GM12878 (cell line): ENCODE results near the gene SV2B. TPM values are rescaled to one million over a fixed set of nuclear protein-coding genes. Genes with fewer than 3 reads are reported as not detected.

Experiments
- ATAC-seq: fragments of 200-7000 bp; cut with Tn5 transposase; 3 replicates; pipeline ENCODE4 v1.9.1; 2020; ENCODE audit warnings: mild to moderate bottlenecking, moderate library complexity
- BruUV-seq: library from RNA; stranded (reverse); fragments of 400-500 nt; replicated peaks from 2 replicates; lab custom pipeline; 2021; lab: Mats Ljungman, UMichigan
- CTCF ChIA-PET: fragments of 300-600 bp; sonication (Branson Sonifier 250); formaldehyde crosslinking; extraction: SDS; loops from one replicate; lab custom pipeline; 2021; ENCODE audit warnings: inconsistent platforms; lab: Yijun Ruan, JAX
- POLR2A ChIA-PET: fragments of 350-600 bp; formaldehyde crosslinking; extraction: SDS; loops from one replicate; lab custom pipeline; 2021; ENCODE audit warnings: inconsistent platforms; lab: Charles Lee
- RAD21 ChIA-PET: fragments of 300-600 bp; sonication (Branson Sonifier 250); formaldehyde crosslinking; loops from one replicate; lab custom pipeline; 2023; ENCODE audit warnings: antibody characterized with exemption; ENCODE audit not compliant: unreplicated experiment; lab: Charles Lee
- SMC1A ChIA-PET: fragments of 300-600 bp; sonication (Branson Sonifier 250); formaldehyde crosslinking; loops from one replicate; lab custom pipeline; 2023; ENCODE audit not compliant: unreplicated experiment, uncharacterized antibody; lab: Charles Lee
- DNase-seq: peaks from one replicate; pipeline ENCODE4 v3.0.0-alpha.2; 2011; ENCODE audit warnings: low read depth, low spot score
- FAIRE-seq: peaks from 3 replicates; lab custom pipeline; 2011; peaks lifted over from hg19 to GRCh38; lab: Jason Lieb, UNC
- H2AFZ ChIP-seq: 2 replicates; pipeline ENCODE4 v1.6.0; 2011; ENCODE audit warnings: low read depth, low read length, control low read depth; ENCODE audit not compliant: control insufficient read depth
- H3K27ac ChIP-seq: 2 replicates; pipeline ENCODE4 v1.5.1; 2011; ENCODE audit warnings: control low read depth; ENCODE audit not compliant: control insufficient read depth, insufficient read depth
- H3K27me3 ChIP-seq, 2 experiments: replicated peaks in 1 of 2; 2 replicates each; pipeline versions ENCODE4 v1.6.0 to v1.6.1; 2011; ENCODE audit warnings: low read length in 1 of 2; ENCODE audit not compliant: control insufficient read depth in 2 of 2, insufficient read depth in 2 of 2
- H3K36me3 ChIP-seq, 2 experiments: 2 replicates each; pipeline ENCODE4 v1.5.1; 2011; ENCODE audit warnings: low read length in 1 of 2; ENCODE audit not compliant: control insufficient read depth in 2 of 2, insufficient read depth in 2 of 2
- H3K4me1 ChIP-seq: 2 replicates; pipeline ENCODE4 v1.6.1; 2011; ENCODE audit warnings: mild to moderate bottlenecking, low read length, moderate library complexity, mixed read lengths; ENCODE audit not compliant: control insufficient read depth, insufficient read depth
- H3K4me2 ChIP-seq: 2 replicates; pipeline ENCODE4 v1.6.0; 2011; ENCODE audit warnings: control low read depth; ENCODE audit not compliant: control insufficient read depth, insufficient read depth
- H3K4me3 ChIP-seq: fragments of 200-600 bp; sonication (generic); 2 replicates; pipeline ENCODE4 v1.5.1; 2016
- H3K79me2 ChIP-seq: 2 replicates; pipeline ENCODE4 v1.6.0; 2011; ENCODE audit warnings: low read length; ENCODE audit not compliant: control insufficient read depth, insufficient read depth
- H3K9ac ChIP-seq: 2 replicates; pipeline ENCODE4 v1.8.0; 2011; ENCODE audit warnings: low read length, control low read depth, mixed read lengths; ENCODE audit not compliant: control insufficient read depth, insufficient read depth
- H3K9me3 ChIP-seq: replicated peaks from 3 replicates; pipeline ENCODE4 v1.5.1; 2011; ENCODE audit warnings: mild to moderate bottlenecking, low read length; ENCODE audit not compliant: control insufficient read depth, insufficient read depth
- H4K20me1 ChIP-seq: 2 replicates; pipeline ENCODE4 v1.6.0; 2011; ENCODE audit not compliant: control insufficient read depth, insufficient read depth
- BACH1 ChIP-seq: fragments of 450-650 bp; IDR thresholded peaks from 2 replicates; pipeline ENCODE4 v1.6.1; 2017; ENCODE audit warnings: mild to moderate bottlenecking, borderline replicate concordance
- BRCA1 ChIP-seq: IDR thresholded peaks from 2 replicates; pipeline ENCODE4 v1.6.1; 2011; ENCODE audit warnings: low read depth, low read length, improper control_type of control experiment
- CBX3 ChIP-seq: fragments of 200-600 bp; sonication (generic); IDR thresholded peaks from 2 replicates; pipeline ENCODE4 v1.6.1; 2016; ENCODE audit warnings: low read depth, borderline replicate concordance
- CEBPB ChIP-seq, 2 experiments: fragments of 150-350 bp in 1 of 2; IDR thresholded peaks; 2 replicates each; pipeline ENCODE4 v1.6.1; 2012 to 2014; ENCODE audit warnings: low read depth in 2 of 2, low read length in 2 of 2, borderline replicate concordance in 1 of 2, inconsistent platforms in 1 of 2
- FOXK2 ChIP-seq: fragments of 450-650 bp; IDR thresholded peaks from 2 replicates; pipeline ENCODE4 v1.6.1; 2017; ENCODE audit warnings: mild to moderate bottlenecking, moderate library complexity
- NBN ChIP-seq: fragments of 450-650 bp; IDR thresholded peaks from 2 replicates; pipeline ENCODE4 v1.6.1; 2016
- NFXL1 ChIP-seq: fragments of 450-650 bp; IDR thresholded peaks from 2 replicates; pipeline ENCODE4 v1.6.1; 2017; ENCODE audit warnings: antibody characterized with exemption, mild to moderate bottlenecking, borderline replicate concordance
- NRF1 ChIP-seq: conservative IDR thresholded peaks from 2 replicates; pipeline ENCODE4 v1.6.1; 2011; ENCODE audit warnings: mild to moderate bottlenecking, low read depth, low read length, improper control_type of control experiment
- POLR2AphosphoS5 ChIP-seq: IDR thresholded peaks from 2 replicates; pipeline ENCODE4 v1.6.1; 2011; ENCODE audit warnings: mild to moderate bottlenecking, low read length, inconsistent platforms
- POU2F2 ChIP-seq: IDR thresholded peaks from 3 replicates; pipeline ENCODE4 v1.6.1; 2011; ENCODE audit warnings: low read depth, mild to moderate bottlenecking, low read length, borderline replicate concordance
- RCOR1 ChIP-seq: conservative IDR thresholded peaks from 2 replicates; pipeline ENCODE4 v1.6.1; 2012; ENCODE audit warnings: low read depth, low read length, improper control_type of control experiment
- SMAD5 ChIP-seq: IDR thresholded peaks from 2 replicates; pipeline ENCODE4 v1.6.1; 2016; ENCODE audit warnings: antibody characterized with exemption, low read depth
- SP1 ChIP-seq: IDR thresholded peaks from one replicate; pipeline ENCODE4 v1.6.1; 2011; ENCODE audit warnings: low read depth, low read length
- ZNF384 ChIP-seq: IDR thresholded peaks from 2 replicates; pipeline ENCODE4 v1.6.1; 2012; ENCODE audit warnings: low read depth, mild to moderate bottlenecking, low read length, improper control_type of control experiment, borderline replicate concordance
- WGBS: methylation state at CpG from one replicate; pipeline ENCODE4 v1.1.6; 2016; ENCODE audit warnings: low lambda C conversion rate; ENCODE audit not compliant: insufficient replicate concordance, insufficient coverage; ENCODE audit errors: missing lambda C conversion rate; 5-methylcytosine and 5-hydroxymethylcytosine counted together
- in situ Hi-C: fragments of 300-500 bp; cut with MboI; formaldehyde crosslinking; loops from 9 replicates; pipeline ENCODE4 v1.14.3; 2018; ENCODE audit warnings: mixed read lengths
- intact Hi-C: fragments of 100-400 bp; cut with micrococcal nuclease; formaldehyde crosslinking; loops from one replicate; pipeline ENCODE4 v1.14.2; 2022; ENCODE audit not compliant: unreplicated experiment
- polyA plus RNA-seq, 11 experiments: library from polyadenylated mRNA; depleted of rRNA in 4 of 11; unstranded in 6 of 11; stranded (reverse) in 5 of 11; fragments of >200 nt; fragmentation: Nextera tagmentation in 4 of 11; fragmentation: Illumina TruSeq in 1 of 11; extraction: Ambion mirVana in 4 of 11; extraction: Trizol in 1 of 11; gene quantifications; 1 replicate in 1 of 11; 2 replicates in 10 of 11; pipeline versions ENCODE4 v1.2.1 to v1.2.3, GENCODE V29; 2011 to 2016; ENCODE audit warnings: inconsistent platforms in 2 of 11, missing spikeins in 2 of 11, low read depth in 1 of 11
- total RNA-seq, 4 experiments: library from RNA; depleted of rRNA in 3 of 4; stranded (reverse); fragments of >200 nt in 3 of 4; fragmentation: Illumina TruSeq in 1 of 4; extraction: Trizol in 1 of 4; gene quantifications; 2 replicates each; pipeline versions ENCODE4 v1.2.1 to v1.2.3, GENCODE V29; 2013 to 2021
- TF ChIP-seq, protein P1 (sequence below): fragments of 450-650 bp; IDR thresholded peaks from 2 replicates; pipeline ENCODE4 v1.6.1; 2017; ENCODE audit warnings: low read depth, mild to moderate bottlenecking, moderate library complexity
- TF ChIP-seq, protein P2 (sequence below): fragments of 150-350 bp; IDR thresholded peaks from 2 replicates; pipeline ENCODE4 v1.6.1; 2016; ENCODE audit warnings: low read depth, low read length
- TF ChIP-seq, protein P3 (sequence below): fragments of 450-650 bp; conservative IDR thresholded peaks from 2 replicates; pipeline ENCODE4 v1.6.1; 2017; ENCODE audit warnings: mild to moderate bottlenecking, moderate library complexity
- TF ChIP-seq, protein P4 (sequence below): IDR thresholded peaks from 2 replicates; pipeline ENCODE4 v1.6.1; 2011; ENCODE audit warnings: borderline replicate concordance, low read depth, mild to moderate bottlenecking, moderate library complexity, mixed read lengths, low read length; ENCODE audit not compliant: insufficient read depth; ENCODE audit errors: extremely low read length

The SV2B gene
- total and polyA plus RNA-seq, 10 of the 15 experiments (the other 5 are each of a cell fraction or from before 2014, with no cell fraction given): 0.03 to 1.7 (median 1.3) TPM

DNA sequence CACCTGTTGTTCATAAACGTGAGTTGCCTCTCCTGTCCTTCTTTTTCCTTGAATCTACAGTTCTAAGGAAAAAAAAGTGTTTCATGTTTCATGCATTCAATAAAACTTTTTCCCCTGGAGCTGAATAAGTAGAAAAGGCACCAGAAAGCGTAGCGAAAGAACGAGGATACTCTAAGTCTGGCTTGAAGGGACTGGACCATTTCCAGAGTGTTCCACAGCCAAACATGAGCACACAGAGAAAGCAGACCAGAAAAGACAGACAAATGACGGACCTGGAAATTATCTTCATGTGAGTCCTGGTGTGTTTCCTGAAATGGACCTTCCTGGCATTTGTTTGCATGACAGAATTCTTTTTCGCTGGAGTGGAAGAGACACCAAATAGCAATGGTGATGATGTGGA lies 204.7 kb downstream of the SV2B start:
- Histone ChIP-seq H2AFZ (no peak overlapping the region), H3K27me3 (peaks cover 0 to 3% of the 10 kb centered on the region in 2 experiments; a peak in 1 of 4 replicates), H3K4me1 (no peaks in the 10 kb centered on the region), H4K20me1 (no peaks in the 10 kb centered on the region), H3K4me2 (no peak overlapping the region), H3K9ac (no peak overlapping the region), H3K4me3 (no peak overlapping the region), H3K27ac (no peak overlapping the region), H3K36me3 (no peaks in the 10 kb centered on the region), H3K79me2 (no peaks in the 10 kb centered on the region), H3K9me3 (no peaks in the 10 kb centered on the region)
- ChIA-PET POLR2A (no interaction called here), RAD21 (interaction anchor here (0.5 kb wide), 1 partner anchor 1392 kb away, joined by 3 read pairs; no protein-coding TSS in a partner anchor), CTCF (interaction anchor here (0.6 kb wide), 1 partner anchor 32 kb away, joined by 3 read pairs; no protein-coding TSS in a partner anchor), SMC1A (interaction anchor here (0.5 kb wide), 1 partner anchor 544 kb away, joined by 4 read pairs; no protein-coding TSS in a partner anchor)
- 32% methylated on average over 6 of the region's 6 CpGs for WGBS
- intact Hi-C loops: loop anchor here (5.0 to 10.0 kb wide), 3 partner anchors 210 to 553 kb away; no protein-coding TSS in a partner anchor
- no peak for ATAC-seq
- BruUV-seq: no TSS peak
- in situ Hi-C loops: no loop called here
- DNase-seq: no peak
- no peak for FAIRE-seq
- TF ChIP-seq, protein P1, sequence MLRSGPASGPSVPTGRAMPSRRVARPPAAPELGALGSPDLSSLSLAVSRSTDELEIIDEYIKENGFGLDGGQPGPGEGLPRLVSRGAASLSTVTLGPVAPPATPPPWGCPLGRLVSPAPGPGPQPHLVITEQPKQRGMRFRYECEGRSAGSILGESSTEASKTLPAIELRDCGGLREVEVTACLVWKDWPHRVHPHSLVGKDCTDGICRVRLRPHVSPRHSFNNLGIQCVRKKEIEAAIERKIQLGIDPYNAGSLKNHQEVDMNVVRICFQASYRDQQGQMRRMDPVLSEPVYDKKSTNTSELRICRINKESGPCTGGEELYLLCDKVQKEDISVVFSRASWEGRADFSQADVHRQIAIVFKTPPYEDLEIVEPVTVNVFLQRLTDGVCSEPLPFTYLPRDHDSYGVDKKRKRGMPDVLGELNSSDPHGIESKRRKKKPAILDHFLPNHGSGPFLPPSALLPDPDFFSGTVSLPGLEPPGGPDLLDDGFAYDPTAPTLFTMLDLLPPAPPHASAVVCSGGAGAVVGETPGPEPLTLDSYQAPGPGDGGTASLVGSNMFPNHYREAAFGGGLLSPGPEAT: no peak
- TF ChIP-seq POLR2AphosphoS5: no peak
- no peak for TF ChIP-seq NFXL1
- TF ChIP-seq CEBPB (IDR thresholded peaks at IDR 0.05; ENCODE audit: borderline replicate concordance in 1 of 2, low read depth in 2 of 2, low read length in 2 of 2): no peak
- no peak for TF ChIP-seq ZNF384
- TF ChIP-seq RCOR1: no peak
- TF ChIP-seq, protein P2, sequence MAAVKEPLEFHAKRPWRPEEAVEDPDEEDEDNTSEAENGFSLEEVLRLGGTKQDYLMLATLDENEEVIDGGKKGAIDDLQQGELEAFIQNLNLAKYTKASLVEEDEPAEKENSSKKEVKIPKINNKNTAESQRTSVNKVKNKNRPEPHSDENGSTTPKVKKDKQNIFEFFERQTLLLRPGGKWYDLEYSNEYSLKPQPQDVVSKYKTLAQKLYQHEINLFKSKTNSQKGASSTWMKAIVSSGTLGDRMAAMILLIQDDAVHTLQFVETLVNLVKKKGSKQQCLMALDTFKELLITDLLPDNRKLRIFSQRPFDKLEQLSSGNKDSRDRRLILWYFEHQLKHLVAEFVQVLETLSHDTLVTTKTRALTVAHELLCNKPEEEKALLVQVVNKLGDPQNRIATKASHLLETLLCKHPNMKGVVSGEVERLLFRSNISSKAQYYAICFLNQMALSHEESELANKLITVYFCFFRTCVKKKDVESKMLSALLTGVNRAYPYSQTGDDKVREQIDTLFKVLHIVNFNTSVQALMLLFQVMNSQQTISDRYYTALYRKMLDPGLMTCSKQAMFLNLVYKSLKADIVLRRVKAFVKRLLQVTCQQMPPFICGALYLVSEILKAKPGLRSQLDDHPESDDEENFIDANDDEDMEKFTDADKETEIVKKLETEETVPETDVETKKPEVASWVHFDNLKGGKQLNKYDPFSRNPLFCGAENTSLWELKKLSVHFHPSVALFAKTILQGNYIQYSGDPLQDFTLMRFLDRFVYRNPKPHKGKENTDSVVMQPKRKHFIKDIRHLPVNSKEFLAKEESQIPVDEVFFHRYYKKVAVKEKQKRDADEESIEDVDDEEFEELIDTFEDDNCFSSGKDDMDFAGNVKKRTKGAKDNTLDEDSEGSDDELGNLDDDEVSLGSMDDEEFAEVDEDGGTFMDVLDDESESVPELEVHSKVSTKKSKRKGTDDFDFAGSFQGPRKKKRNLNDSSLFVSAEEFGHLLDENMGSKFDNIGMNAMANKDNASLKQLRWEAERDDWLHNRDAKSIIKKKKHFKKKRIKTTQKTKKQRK: no peak
- TF ChIP-seq CBX3: no peak
- no peak for TF ChIP-seq BRCA1
- TF ChIP-seq, protein P3, sequence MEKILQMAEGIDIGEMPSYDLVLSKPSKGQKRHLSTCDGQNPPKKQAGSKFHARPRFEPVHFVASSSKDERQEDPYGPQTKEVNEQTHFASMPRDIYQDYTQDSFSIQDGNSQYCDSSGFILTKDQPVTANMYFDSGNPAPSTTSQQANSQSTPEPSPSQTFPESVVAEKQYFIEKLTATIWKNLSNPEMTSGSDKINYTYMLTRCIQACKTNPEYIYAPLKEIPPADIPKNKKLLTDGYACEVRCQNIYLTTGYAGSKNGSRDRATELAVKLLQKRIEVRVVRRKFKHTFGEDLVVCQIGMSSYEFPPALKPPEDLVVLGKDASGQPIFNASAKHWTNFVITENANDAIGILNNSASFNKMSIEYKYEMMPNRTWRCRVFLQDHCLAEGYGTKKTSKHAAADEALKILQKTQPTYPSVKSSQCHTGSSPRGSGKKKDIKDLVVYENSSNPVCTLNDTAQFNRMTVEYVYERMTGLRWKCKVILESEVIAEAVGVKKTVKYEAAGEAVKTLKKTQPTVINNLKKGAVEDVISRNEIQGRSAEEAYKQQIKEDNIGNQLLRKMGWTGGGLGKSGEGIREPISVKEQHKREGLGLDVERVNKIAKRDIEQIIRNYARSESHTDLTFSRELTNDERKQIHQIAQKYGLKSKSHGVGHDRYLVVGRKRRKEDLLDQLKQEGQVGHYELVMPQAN: no peak
- TF ChIP-seq BACH1: no peak
- no peak for TF ChIP-seq FOXK2
- TF ChIP-seq SMAD5: no peak
- no peak for TF ChIP-seq SP1
- no peak for TF ChIP-seq POU2F2
- TF ChIP-seq NRF1: no peak
- TF ChIP-seq, protein P4, sequence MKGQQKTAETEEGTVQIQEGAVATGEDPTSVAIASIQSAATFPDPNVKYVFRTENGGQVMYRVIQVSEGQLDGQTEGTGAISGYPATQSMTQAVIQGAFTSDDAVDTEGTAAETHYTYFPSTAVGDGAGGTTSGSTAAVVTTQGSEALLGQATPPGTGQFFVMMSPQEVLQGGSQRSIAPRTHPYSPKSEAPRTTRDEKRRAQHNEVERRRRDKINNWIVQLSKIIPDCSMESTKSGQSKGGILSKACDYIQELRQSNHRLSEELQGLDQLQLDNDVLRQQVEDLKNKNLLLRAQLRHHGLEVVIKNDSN: no peak
- no peak for TF ChIP-seq NBN
